ENCODE measurements around the gene ECE2. TPM values are rescaled to one million over a fixed set of nuclear protein-coding genes. Genes with fewer than 3 reads are reported as not detected.

ECE2 gene
- total RNA-seq, 1 experiment from 2014 or later, result not detected

DNA sequence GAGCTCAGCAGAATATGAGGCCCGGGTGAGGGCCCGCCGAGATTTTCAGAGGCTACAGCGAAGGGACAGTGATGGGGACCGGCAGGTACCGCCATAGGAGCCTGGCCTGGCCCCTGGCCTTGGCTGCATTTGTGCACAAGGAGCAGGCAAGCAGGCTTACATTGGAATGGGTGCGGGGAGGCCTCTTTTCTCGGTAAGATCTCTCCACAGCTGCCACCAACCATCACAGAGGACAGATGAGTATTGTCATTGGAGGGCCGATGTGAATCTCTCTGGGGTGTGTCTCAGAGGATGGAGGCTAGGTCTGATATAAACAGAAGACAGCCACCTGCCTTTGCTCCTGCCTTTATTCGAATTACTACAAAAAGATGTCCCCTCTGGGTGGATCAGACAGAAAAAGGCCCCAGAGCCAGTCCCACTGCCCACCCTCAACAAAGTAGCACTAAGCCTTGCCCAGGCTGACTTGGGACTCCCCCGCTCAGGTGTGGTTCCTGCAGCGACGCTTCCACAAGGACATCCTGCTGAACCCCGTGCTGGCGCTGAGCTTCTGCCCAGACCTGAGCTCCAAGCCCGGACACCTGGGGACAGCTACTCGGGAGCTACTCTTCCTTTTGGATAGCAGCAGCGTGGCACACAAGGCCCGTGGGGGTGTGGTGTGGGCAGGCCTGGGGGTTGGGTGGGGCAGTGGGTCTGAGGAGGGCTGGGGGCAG is 41.0 kb upstream of the ECE2 start:
- intact Hi-C loops (cut with micrococcal nuclease), result no loop called here
- Mint-ChIP-seq H3K27me3 (ENCODE audit: insufficient read depth, unreplicated experiment) (peaks cover 17% of the 10 kb centered on the region), H3K4me1 (ENCODE audit: insufficient read depth, unreplicated experiment) (peaks cover 12% of the 10 kb centered on the region), H3K27ac (ENCODE audit: low read depth, unreplicated experiment) (no peak overlapping the region), H3K36me3 (ENCODE audit: insufficient read depth, unreplicated experiment) (no peaks in the 10 kb centered on the region), H3K4me3 (ENCODE audit: unreplicated experiment) (no peak overlapping the region), H3K9me3 (ENCODE audit: unreplicated experiment) (no peaks in the 10 kb centered on the region)
- CTCF ChIA-PET, result interaction anchor here (0.6 kb wide), 2 partner anchors 20 to 1051 kb away, joined by 3 read pairs; no protein-coding TSS in a partner anchor
- TF ChIP-seq, protein P1, sequence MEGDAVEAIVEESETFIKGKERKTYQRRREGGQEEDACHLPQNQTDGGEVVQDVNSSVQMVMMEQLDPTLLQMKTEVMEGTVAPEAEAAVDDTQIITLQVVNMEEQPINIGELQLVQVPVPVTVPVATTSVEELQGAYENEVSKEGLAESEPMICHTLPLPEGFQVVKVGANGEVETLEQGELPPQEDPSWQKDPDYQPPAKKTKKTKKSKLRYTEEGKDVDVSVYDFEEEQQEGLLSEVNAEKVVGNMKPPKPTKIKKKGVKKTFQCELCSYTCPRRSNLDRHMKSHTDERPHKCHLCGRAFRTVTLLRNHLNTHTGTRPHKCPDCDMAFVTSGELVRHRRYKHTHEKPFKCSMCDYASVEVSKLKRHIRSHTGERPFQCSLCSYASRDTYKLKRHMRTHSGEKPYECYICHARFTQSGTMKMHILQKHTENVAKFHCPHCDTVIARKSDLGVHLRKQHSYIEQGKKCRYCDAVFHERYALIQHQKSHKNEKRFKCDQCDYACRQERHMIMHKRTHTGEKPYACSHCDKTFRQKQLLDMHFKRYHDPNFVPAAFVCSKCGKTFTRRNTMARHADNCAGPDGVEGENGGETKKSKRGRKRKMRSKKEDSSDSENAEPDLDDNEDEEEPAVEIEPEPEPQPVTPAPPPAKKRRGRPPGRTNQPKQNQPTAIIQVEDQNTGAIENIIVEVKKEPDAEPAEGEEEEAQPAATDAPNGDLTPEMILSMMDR (IDR thresholded peaks at IDR 0.05; ENCODE audit: unreplicated experiment), result no peak
- no peak for DNase-seq (ENCODE audit: unreplicated experiment)
- BruUV-seq (replicated peaks), result no TSS peak
- POLR2A ChIA-PET, result interaction anchor here (0.5 to 0.8 kb wide), 3 partner anchors 67 to 84 kb away, joined by 3 to 4 read pairs (median 3); no protein-coding TSS in a partner anchor

DNA sequence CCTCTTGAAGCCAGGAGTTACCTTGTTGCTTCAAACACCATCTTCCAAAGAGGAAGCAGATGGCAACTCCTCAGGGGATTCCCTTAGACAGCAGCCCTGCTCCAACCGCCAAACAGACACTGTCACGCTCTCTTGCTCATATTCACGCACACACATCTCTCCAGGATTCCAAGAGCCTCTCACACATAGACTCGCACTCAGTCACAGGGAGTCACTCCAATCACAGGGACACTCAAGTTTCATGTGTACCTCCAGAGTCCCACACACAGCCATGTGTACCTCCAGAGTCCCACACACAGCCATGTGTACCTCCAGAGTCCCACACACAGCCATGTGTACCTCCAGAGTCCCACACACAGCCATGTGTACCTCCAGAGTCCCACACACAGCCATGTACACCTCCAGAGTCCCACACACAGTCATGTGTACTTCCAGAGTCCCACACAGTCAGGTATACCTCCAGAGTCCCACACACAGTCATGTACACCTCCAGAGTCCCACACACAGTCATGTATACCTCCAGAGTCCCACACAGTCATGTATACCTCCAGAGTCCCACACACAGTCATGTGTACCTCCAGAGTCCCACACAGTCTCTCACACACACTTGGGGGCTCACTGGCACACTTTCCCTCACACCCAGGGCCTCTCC is 40.3 kb upstream of the ECE2 start:
- Mint-ChIP-seq H3K4me3 (ENCODE audit: unreplicated experiment) (no peak overlapping the region), H3K27ac (ENCODE audit: low read depth, unreplicated experiment) (no peak overlapping the region), H3K27me3 (ENCODE audit: insufficient read depth, unreplicated experiment) (peaks cover 16% of the 10 kb centered on the region), H3K4me1 (ENCODE audit: insufficient read depth, unreplicated experiment) (peaks cover 12% of the 10 kb centered on the region), H3K9me3 (ENCODE audit: unreplicated experiment) (no peaks in the 10 kb centered on the region), H3K36me3 (ENCODE audit: insufficient read depth, unreplicated experiment) (no peaks in the 10 kb centered on the region)
- BruUV-seq (replicated peaks), result no TSS peak
- ChIA-PET POLR2A (no interaction called here), CTCF (interaction anchor here (4.0 kb wide), 1 partner anchor 8 kb away, joined by 25 read pairs; no protein-coding TSS in a partner anchor)
- TF ChIP-seq, protein P1 (IDR thresholded peaks at IDR 0.05; ENCODE audit: unreplicated experiment), result no peak
- intact Hi-C loops (cut with micrococcal nuclease), result no loop called here
- DNase-seq (ENCODE audit: unreplicated experiment), result no peak

DNA sequence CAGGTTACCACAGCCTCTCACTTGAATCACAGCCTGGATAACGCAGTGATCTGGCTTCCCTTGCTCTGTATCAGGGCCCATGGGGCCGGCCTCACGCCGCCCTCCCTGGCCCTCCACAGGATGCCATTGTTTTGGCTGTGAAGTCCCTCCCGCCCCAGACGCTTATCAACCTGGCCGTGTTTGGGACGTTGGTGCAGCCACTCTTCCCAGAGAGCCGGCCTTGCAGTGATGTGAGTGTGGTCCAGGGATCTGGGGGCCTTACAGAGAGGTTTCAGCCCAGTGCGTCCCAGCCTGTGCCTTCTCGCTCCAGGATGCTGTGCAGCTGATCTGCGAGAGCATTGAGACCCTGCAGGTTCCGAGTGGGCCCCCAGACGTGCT is 39.8 kb upstream of the ECE2 start:
- no peak for DNase-seq (ENCODE audit: unreplicated experiment)
- no TSS peak for BruUV-seq (replicated peaks)
- H3K27ac Mint-ChIP-seq (ENCODE audit: low read depth, unreplicated experiment), result no peak overlapping the region
- H3K9me3 Mint-ChIP-seq (ENCODE audit: unreplicated experiment), result no peaks in the 10 kb centered on the region
- POLR2A ChIA-PET, result no interaction called here
- H3K27me3 Mint-ChIP-seq (ENCODE audit: insufficient read depth, unreplicated experiment), result peaks cover 10% of the 10 kb centered on the region
- no peaks in the 10 kb centered on the region for H3K36me3 Mint-ChIP-seq (ENCODE audit: insufficient read depth, unreplicated experiment)
- TF ChIP-seq, protein P1 (IDR thresholded peaks at IDR 0.05; ENCODE audit: unreplicated experiment), result no peak
- H3K4me3 Mint-ChIP-seq (ENCODE audit: unreplicated experiment), result no peak overlapping the region
- intact Hi-C loops (cut with micrococcal nuclease), result no loop called here
- peaks cover 11% of the 10 kb centered on the region for H3K4me1 Mint-ChIP-seq (ENCODE audit: insufficient read depth, unreplicated experiment)
- CTCF ChIA-PET, result interaction anchor here (4.0 kb wide), 1 partner anchor 9 kb away, joined by 25 read pairs; no protein-coding TSS in a partner anchor

DNA sequence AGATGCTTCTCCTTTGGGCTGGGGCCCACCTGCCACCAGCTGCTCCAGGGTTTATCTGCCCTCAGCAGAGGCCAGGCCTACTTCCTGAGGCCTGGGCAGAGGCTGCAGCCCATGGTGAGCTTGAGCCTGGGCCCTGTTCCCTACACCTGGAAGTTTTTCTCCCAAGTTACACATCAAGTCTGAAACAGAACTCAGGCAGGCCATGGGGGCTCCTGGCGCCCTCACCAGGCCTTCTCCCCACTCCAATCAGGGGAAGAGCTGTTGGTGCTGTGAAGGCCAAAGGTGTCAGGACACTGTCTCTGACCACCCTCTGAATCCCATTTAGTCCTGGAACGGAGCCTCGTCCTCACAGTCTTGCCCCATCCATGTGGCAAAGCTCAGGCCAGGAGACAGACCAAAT is 39.2 kb upstream of the ECE2 start:
- no peaks in the 10 kb centered on the region for H3K9me3 Mint-ChIP-seq (ENCODE audit: unreplicated experiment)

More for the DNA sequence above, 39.2 kb upstream of the ECE2 start:
- intact Hi-C loops (cut with micrococcal nuclease), result no loop called here
- no peak overlapping the region for H3K27ac Mint-ChIP-seq (ENCODE audit: low read depth, unreplicated experiment)
- CTCF ChIA-PET, result interaction anchor here (1.1 to 4.0 kb wide), 2 partner anchors 10 to 66 kb away, joined by 4 to 25 read pairs; no protein-coding TSS in a partner anchor
- peaks cover 4% of the 10 kb centered on the region for H3K27me3 Mint-ChIP-seq (ENCODE audit: insufficient read depth, unreplicated experiment)
- BruUV-seq (replicated peaks), result no TSS peak
- peaks cover 6% of the 10 kb centered on the region for H3K4me1 Mint-ChIP-seq (ENCODE audit: insufficient read depth, unreplicated experiment)
- H3K4me3 Mint-ChIP-seq (ENCODE audit: unreplicated experiment), result no peak overlapping the region
- DNase-seq (ENCODE audit: unreplicated experiment), result no peak
- TF ChIP-seq, protein P1 (IDR thresholded peaks at IDR 0.05; ENCODE audit: unreplicated experiment), result no peak
- POLR2A ChIA-PET, result interaction anchor here (0.6 kb wide), 1 partner anchor 42 kb away, joined by 3 read pairs; no protein-coding TSS in a partner anchor
- H3K36me3 Mint-ChIP-seq (ENCODE audit: insufficient read depth, unreplicated experiment), result no peaks in the 10 kb centered on the region
